HG02840 (cell line): ENCODE measurements around the gene ATP5F1C.
"Not testable (repeated sequence)": the region's sequence is repeated elsewhere in the genome, so short reads cannot be mapped to it uniquely, and the experiment has no call there.

Experiments used
- ATAC-seq: cut with Tn5 transposase; IDR thresholded peaks from one replicate; pipeline ENCODE4 v1.9.1; 2021; ENCODE audit warnings: mild to moderate bottlenecking, moderate library complexity, moderate number of reproducible peaks; ENCODE audit not compliant: unreplicated experiment, low FRiP score

ATP5F1C gene

DNA sequence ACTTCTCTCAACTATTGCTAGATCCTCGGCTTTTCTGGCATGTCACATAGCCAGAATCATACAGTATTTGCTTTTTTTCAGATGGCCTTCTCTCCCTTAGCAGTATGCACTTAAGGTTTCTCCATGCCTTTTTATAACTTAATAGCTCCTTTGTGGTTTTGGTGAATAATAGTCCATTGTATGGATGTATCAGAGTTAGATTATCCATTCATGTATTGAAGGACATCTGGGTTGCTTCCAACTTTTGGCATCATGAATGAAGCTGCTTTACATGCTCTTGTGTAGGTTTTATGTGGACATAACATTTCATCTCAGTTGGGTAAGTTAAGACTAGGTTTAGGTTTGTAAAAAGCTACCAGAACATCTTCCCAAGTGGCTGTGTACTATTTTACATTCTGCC is 4.6 kb downstream of the ATP5F1C start:
- ATAC-seq: no peak

DNA sequence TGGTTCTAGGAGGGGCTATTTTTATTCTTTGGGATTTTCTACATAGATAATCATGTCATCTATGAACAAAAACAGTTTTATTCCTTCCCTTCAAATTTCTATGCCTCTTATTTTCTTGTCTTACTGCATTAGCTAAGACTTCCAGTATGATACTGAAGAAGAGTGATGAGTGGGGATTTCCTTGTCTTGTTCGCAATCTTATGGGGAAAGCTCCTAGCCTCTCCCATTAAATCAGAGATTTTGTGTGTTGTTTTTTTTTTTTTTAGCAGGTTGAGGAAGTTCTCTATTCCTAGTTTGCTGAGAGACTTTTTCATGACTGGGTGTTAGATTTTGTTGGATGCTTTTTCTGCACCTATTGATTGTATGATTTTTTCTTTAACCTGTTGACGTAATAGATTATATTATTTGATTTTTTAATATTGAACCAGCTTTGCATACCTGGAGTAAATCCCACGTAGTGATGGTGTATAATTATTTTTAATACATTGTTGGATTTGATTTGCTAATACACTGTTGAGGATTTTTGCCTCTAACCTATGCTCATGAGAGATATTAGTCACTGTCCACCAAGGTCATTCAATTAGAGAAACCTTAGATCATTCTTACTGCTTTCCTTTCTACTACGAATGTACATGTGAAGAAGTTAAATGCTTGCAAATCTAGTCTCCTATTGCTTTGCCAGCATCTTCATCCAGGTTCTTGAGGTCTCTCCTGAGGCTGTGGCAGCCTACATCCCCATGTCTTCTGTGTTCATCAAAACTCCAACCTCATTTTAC is 6.5 kb downstream of the ATP5F1C start:
- ATAC-seq: no peak

DNA sequence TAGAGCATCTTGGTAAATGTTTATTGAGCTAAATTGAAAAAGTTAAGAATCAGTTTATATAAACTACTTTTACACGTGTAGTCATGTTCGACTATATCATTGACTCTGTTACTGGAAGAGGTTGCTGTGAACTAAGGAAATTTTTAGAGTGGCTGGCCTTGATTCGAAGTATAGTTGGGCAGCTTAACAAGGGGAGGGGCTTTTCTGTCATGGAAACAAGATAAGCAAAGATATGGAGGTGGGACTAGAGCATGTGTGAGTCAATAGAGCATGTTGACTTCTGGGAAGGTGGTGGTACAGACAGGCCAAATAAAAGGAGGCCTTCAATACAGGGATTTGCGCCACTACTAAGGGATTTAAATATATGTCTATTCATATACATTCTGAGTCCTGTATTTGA is 7.6 kb downstream of the ATP5F1C start:
- no peak for ATAC-seq

DNA sequence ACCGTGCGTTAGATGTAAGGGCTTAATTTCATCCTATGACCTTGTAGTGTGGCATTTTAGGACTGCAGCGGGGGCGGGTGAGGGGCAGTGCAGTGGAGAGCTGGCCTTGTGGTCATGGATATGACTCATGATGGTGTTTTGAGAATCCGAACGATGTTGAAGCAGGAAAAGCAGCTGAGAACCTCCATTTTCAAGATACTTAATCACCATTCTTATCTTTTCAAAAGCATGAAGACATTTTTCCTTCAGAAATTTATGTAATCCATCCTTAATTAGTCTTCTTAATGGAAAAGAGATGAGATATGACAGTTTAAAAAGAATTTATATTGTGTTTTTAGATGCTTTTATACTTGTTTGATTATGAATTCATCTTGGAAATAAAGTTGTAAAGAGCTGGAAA is 9.6 kb downstream of the ATP5F1C start:
- no peak for ATAC-seq

DNA sequence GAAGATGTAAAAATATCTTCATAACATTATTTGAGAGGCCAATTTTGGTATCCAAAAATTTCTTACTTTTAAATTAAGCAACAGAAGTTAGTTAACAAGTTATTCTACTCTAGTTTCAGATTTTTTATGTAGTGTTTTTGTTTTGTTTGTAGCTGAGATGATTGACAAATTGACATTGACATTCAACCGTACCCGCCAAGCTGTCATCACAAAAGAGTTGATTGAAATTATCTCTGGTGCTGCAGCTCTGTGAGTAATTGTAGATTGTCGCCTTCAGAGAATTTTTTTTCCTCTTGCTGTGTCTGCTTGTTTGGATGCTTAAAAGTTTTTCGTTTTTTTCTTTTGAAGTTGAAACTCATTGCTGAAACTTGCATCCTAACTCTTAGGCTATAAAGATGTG is 14.6 kb downstream of the ATP5F1C start:
- no peak for ATAC-seq

DNA sequence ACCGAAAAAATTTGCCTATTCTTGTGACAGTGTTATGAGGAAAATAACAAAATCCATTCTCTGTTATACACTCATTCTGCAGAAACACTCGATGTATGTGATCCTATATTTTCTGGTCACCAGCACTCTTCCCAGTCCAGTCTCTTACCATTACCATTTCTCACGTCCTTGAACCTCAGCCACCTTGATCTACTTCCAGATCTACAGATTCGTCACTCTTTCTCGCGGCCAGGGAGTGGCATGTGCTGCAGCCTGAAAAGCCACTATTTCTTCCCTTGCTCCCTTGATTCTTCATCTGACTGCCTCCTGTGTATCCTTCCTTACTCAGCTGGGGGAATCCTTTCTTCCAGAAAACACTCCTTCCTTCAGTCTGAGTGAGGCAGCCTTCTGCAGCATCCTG is 16.2 kb downstream of the ATP5F1C start:
- no peak for ATAC-seq

DNA sequence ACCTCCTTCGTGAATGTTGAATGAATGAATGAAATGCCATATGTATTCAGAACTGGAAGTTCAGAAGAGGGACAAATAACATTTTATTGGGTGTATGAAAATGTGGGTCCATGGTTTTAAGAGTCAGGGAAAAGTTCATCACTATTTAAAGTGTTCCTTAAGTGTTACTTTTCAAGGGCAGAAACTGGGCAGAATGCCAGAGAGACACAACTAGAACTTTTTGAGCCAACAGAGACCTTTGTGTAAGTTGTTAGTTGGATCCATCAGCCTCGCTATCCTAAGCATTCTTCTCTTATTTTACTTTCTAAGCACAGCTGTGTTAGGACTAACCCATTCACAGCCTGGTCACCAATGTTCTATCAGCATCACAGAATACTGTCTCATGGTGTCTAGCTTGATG is 16.8 kb downstream of the ATP5F1C start:
- no peak for ATAC-seq

DNA sequence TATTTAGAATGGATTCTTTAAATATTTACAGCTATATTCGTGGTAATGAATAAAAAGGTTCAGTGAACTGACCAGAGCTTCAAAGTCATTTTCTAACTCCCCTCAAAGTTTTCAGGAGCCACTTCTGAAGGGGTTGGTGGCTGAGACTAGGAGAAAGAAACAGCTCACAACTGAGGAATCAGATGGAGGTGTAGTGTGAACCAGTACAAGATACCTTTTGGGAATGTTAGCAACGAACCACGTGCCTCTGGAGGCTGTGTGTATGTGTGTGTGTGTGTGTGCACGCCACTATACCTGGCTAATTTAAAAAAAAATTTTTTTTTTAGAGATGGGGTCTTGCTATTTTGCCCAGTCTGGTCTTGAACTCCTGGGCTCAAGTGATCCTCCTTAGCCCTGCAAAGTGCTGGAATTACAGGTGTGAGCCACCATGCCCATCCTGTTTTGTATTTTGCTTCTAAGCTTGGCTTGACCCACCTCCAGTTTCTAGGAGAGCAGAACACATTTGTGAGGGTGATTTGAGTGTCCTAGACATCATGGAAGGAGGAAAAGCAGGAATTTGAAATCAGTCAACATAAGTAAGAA is 20.8 kb downstream of the ATP5F1C start:
- ATAC-seq: no peak

DNA sequence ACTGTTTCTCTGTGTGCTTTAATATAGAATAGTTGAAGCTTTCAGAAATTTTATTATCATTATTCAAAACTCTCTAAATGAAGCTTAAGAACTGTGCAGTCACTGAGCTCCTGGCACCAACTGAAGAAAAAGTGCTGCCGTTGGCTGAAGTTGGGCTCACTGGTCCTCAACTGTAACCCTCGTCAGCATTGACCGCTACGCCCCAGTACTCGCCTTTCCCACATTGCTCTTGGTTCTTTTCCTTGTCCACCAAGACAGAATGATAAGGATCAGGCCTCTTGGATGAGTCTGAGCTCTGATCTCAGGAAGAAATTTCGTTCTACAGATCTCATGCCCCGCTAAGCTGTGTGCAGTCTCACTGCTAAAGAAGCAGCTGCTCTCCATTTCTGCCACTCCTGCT is 22.5 kb downstream of the ATP5F1C start:
- no peak for ATAC-seq

DNA sequence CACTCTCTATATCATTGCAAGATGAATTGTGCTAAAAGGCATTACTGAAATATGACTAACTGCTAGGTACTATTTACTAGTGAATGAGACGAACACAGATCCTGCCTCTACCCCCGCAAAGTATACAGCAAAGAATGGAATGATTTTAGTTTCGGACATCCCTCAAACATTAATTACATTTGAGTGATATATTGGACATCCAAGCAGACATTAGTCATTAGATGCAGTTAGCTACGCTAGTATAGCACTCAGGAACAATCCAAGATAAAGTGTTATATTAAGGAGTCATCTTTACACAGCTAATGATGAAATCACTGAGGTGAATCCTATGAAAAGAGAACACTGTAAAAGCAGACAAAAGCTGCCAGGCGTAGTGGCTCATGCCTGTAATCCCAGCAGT is 23.0 kb downstream of the ATP5F1C start:
- no peak for ATAC-seq

DNA sequence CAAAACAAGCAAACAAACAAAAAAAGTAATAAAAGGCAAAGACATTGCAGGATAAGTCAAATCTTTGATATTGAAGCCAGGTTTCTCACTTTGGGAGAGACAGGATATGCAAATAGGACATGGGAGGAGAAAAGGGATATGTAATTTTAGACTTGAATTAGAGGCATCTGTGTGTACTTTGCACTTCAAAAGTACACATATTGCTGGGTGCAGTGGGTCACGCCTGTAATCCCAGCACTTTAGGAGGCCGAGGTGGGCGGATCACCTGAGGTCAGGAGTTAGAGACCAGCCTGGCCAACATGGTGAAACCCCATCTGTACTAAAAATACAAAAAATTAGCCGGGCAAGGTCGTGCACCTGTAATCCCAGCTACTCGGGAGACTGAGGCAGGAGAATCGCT is 23.8 kb downstream of the ATP5F1C start:
- not testable (repeated sequence) for ATAC-seq

DNA sequence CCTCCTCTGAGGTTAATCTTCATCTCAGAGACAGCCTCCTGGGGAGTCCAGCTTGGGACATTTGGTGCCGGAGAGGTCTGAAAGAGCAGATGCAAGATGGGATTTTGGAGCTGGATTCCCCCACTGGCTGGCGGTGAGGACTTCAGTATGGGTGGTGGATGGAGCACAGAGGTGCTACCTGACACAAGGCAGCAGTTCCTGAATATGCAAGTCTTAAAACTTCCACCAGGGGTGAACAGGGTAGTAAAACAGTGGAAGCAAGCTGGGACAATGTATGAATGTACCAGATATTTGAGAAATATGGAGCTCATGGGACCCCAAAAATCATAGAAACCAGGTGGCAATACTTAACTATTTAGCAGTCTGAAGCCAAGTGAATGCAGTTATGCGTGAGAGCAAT is 25.5 kb downstream of the ATP5F1C start:
- ATAC-seq: no peak

DNA sequence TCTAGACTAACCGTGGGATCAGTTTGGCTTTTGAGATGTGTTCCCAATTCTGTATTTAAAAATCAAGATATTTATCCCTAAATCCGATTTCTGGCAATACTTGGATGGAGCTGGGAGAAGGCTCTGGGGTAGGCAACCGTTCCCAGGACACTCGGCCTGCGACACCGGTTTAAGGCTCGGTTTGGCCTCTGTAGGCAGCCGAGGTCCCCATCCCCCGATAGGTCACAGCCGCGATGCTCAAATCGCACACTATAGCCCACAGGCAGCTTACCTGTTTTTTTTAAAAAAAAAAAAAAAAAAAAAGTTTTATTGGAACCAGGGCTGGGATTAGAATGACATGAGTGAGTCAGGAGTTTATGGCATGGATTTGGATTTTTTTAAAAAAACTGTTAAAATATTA is 29.6 kb downstream of the ATP5F1C start:
- no peak for ATAC-seq

DNA sequence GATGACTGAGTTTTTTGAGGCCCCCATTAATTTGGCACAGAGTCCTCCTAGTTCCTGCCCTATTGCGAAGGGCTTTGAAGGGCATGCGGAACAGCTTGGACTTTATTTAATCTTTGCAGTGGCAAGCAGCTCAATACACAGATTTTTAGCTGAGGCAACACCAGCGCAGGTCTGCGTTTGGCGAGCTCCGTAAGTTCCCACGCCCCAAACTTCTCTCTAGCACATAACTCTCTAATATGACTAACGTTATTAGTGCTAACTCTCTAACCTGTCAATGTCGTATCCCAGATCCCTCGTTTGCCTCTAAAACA is 30.0 kb downstream of the ATP5F1C start:
- ATAC-seq: peak; percentile 19

DNA sequence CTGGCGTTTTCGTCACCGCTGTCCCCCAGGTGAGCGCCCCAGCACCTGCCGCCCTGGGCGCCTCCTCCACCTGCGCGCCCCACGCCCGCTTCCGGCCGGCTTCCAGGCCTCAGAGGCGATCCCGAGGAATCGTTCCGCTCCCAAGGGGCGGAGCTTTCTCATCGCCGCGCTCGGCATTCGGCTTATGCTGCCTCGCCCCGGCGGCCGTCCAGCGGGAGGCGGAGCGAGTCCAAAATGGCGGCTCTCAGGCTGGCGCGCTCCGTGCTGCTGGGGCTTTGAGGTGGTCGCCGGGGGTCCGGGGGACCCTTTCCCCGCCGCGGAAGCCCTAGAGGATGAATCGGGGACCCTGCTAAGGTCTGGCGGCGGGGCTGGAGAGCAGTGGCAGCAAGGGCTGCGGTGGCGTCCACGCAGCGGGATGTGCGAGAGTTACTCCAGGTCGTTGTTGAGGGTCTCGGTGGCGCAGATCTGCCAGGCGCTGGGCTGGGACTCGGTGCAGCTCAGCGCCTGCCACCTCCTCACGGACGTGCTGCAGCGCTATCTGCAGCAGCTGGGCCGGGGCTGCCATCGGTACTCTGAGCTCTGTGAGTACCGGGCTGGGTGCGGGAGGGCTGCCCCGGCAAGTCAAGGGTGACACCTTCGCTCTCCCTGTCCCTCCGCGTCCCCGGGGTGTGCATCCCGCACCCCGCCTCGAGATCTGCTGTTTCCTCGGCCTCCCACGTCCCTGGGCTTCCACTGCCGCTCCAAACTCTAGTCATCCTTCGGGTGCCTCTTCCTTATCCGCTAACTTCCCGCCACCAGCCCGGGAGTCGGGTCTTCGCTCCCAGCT is 30.5 kb downstream of the ATP5F1C start, which contains the start of gene TAF3:
TAF3 (plus strand) TSS at position 211 of the 826 bp plus-strand sequence; CDS start at position 416, 205 bp downstream.
- ATAC-seq: peak; percentile 93

DNA sequence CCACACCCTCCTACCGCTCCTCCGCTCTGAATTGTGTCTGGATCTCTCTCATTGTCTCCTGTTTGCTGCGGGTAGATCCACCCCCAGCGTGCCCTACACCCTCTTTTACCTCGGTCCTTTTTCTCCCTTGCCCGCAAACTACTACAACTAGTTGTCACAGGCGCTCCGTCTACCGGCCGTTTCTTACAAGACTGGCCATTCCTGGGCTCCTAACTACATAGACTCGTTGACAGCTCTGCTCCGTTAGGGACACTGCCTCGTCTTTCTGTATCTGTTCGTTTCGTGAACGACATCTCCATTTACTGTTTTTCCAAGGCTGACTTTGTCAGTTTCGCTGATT is 31.1 kb downstream of the ATP5F1C start:
- peak; percentile 35 for ATAC-seq

DNA sequence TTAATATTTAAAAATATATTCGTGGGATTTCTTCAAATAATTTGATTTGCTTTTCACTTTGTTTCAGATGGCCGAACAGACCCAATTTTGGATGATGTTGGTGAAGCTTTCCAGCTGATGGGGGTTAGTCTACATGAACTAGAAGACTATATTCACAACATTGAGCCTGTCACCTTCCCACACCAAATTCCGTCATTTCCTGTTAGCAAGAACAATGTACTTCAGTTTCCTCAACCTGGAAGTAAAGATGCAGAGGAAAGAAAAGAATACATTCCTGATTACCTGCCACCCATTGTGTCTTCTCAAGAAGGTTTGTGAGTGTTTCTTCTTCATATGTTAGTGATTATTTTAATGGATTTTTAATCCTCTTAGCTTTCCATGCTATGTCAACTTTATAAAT is 36.3 kb downstream of the ATP5F1C start:
- no peak for ATAC-seq

DNA sequence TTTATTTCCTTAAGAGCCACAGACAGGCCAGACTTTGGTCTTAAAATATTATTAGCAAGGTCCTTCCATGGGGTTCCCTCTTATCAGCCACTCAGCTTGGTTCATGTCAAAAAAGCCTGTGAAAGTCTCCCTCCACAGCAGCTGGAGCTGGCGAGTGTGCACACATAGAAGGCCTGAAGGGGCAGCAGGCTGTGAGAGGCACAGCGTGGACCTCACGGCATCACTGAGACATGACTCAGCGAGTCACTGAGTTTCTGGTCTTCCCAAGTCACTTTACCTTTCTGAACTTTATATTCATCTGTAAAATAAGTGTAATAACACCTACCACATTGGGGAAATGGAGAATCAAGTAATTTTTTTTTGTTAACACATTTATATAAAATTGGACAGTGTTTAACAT is 39.0 kb downstream of the ATP5F1C start:
- no peak for ATAC-seq

DNA sequence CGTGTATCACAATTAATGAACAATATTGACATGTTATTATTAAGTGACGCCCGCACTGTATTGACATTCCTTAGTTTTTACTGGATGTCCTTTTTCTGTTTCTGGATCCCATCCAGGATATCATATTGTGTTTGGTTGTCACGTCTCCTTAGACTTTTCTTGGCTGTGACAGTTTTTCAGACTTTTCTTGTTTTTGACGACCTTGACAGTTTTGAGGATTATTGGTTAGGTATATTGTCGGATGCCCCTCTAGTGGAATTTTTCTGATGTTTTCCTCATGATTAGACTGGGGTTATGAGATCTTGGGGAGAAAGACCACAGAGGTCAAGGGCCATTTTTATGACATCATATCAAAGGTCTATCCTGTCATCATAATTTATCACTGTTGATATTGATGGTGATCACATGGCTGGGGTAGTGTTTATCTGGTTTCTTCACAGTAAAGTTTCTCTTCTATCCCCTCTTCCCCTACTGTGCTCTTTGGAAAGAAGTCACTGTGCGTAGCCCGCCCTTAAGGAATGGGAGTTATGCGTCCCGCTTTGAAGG is 41.4 kb downstream of the ATP5F1C start:
- ATAC-seq: no peak

DNA sequence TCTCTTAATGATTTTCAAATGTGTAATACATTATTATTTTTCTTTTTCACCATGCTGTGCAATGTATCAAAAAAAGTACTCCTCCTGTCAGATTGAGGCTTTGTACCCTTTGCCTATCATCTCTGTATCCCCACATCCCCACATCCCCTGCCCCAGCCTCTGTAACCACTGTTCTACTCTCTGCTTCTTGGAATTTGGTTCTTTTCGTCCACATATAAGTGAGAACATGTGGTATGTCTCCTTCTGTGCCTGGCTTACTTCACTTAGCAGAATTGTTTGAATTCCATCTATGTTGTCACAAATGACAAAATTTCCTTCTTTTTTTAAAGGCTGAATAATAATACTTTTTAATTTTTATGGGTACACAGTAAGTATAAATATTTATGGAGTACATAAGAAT is 44.1 kb downstream of the ATP5F1C start:
- no peak for ATAC-seq

DNA sequence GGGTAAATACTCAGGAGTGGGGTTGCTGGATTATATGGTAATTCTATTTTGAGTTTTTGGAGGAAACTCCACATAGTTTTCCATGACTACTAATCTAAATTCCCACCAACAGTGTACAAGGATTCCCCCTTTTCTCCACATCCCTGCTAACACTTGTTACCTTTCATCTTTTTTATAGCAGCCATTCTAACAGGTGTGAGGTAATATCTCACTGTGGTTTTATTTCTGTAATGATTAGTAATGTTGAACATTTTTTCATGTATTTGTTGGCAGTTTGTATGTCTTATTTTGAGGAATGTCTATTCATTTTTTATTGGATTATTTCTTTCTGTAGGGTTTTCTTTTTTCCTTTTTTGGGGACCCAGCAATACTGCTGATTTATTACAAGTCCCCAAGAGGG is 45.2 kb downstream of the ATP5F1C start:
- ATAC-seq: no peak
